Omental fat pad (tissue), 4 donors: Measurements from ENCODE around the gene PAEP. TPM values are rescaled to one million over a fixed set of nuclear protein-coding genes. Genes with fewer than 3 reads are reported as not detected.

Experiments used
- ATAC-seq: fragments of 150-250 bp; one replicate; pipeline ENCODE4 v1.9.1; 2016; ENCODE audit warnings: mild to moderate bottlenecking, moderate library complexity; ENCODE audit not compliant: low FRiP score
- DNase-seq: peaks from one replicate; pipeline ENCODE4 v3.0.0-alpha.2; 2019; ENCODE audit warnings: low spot score
- total RNA-seq, 4 donors: library from RNA; depleted of rRNA; stranded (reverse); fragments of >200 nt; gene quantifications; one replicate each; pipeline ENCODE4 v1.1.0, GENCODE V29; 2016
- TF ChIP-seq, protein P1 (sequence below), 3 donors: fragments of 450-650 bp; IDR thresholded peaks; one replicate each; pipeline ENCODE4 v1.5.1; 2016 to 2017; ENCODE audit warnings: antibody characterized with exemption in 3 of 3, mild to moderate bottlenecking in 3 of 3, moderate library complexity in 2 of 3

Gene PAEP
- total RNA-seq, 4 donors from 2014 or later, result not detected

DNA sequence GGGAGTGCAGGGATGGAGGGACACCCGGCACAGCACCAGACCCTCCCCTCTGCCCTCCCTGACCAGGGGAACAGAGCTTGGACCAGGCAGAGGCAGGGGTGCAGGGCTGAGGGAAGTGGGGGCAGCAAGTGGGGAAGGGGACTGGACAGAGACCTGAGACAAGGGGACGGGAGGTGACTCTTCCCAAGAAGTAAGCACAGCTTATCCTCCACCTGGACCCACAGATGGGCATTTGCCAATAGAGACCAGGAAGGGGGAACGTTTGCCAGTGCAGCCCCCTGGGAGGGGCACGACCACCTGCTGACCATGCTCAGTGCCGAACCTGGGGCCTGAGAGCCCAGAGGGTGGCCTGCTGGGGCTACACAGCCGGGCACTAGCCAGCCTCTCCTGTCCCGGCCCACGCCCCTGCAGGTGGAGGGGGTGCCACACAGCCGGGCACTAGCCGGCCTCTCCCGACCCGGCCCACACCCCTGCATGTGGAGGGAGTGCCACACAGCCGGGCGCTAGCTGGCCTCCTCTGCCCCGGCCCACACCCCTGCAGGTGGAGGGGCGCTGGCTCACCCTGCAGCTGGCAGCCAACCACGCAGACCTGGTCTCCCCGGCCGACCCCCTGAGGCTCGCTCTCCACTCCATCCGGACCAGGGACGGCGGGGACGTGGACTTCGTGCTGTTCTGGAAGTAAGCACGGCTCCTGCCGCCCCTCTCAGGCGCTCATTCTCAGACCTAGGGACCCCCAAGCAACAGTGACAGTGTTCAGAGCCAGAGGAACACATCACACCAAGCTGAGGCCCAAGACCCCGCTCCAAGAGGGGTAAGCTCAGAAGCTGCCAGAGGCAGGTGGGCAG is 53.5 kb downstream of the PAEP start:
- ATAC-seq (no peak), DNase-seq (no peak)
- TF ChIP-seq, protein P1, sequence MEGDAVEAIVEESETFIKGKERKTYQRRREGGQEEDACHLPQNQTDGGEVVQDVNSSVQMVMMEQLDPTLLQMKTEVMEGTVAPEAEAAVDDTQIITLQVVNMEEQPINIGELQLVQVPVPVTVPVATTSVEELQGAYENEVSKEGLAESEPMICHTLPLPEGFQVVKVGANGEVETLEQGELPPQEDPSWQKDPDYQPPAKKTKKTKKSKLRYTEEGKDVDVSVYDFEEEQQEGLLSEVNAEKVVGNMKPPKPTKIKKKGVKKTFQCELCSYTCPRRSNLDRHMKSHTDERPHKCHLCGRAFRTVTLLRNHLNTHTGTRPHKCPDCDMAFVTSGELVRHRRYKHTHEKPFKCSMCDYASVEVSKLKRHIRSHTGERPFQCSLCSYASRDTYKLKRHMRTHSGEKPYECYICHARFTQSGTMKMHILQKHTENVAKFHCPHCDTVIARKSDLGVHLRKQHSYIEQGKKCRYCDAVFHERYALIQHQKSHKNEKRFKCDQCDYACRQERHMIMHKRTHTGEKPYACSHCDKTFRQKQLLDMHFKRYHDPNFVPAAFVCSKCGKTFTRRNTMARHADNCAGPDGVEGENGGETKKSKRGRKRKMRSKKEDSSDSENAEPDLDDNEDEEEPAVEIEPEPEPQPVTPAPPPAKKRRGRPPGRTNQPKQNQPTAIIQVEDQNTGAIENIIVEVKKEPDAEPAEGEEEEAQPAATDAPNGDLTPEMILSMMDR (IDR thresholded peaks at IDR 0.05), result no peak

- TF ChIP-seq, protein P1 (IDR thresholded peaks at IDR 0.05), result no peak
- DNase-seq (no peak), ATAC-seq (no peak)
Observed at GRCh38 chr9:135615666-135616618, 54.4 kb downstream of the PAEP start.

Other genes with a start within 250 kb of the PAEP start
- gene PPP1R26, start 82.0 kb upstream of the PAEP start, total RNA-seq, result 10 to 100 TPM in 3 of 4 donors, 1 to 10 TPM in 1; 7.3 to 11.3 (median 10.9) TPM
- 10 to 100 TPM; 23.5 to 46.8 (median 34.9) TPM for gene MRPS2, start 61.1 kb upstream of the PAEP start, total RNA-seq
- not detected for gene LCN1, start 40.3 kb upstream of the PAEP start, total RNA-seq
- gene OBP2A, start 15.6 kb upstream of the PAEP start, total RNA-seq, result not detected
- not detected for gene GLT6D1, start 77.8 kb downstream of the PAEP start, total RNA-seq
- gene LCN9, start 101.6 kb downstream of the PAEP start, total RNA-seq, result 1 to 10 TPM in 1 of 4 donors, not detected in 3; 1.4 TPM
- gene SOHLH1, start 137.7 kb downstream of the PAEP start, total RNA-seq, result not detected
- under 1 TPM in 2 of 4 donors, not detected in 2; 0.24 to 0.95 TPM for gene KCNT1, start 140.4 kb downstream of the PAEP start, total RNA-seq